Brain microvascular endothelial cell (primary cell): Measurements from ENCODE around the gene KLHDC4.

Experiments
- DNase-seq: peaks from one replicate; pipeline ENCODE4 v3.0.0-alpha.2; 2020
- H3K27ac ChIP-seq: fragments of 250-450 bp; sonication (Bioruptor Pico); 2 replicates; pipeline ENCODE4 v1.5.1; 2020; ENCODE audit warnings: mild to moderate bottlenecking, moderate library complexity
- H3K27me3 ChIP-seq: fragments of 250-450 bp; sonication (Bioruptor Pico); replicated peaks from 2 replicates; pipeline ENCODE4 v1.5.1; 2020; ENCODE audit warnings: mild to moderate bottlenecking
- H3K36me3 ChIP-seq: fragments of 250-450 bp; sonication (Bioruptor Pico); replicated peaks from 2 replicates; pipeline ENCODE4 v1.5.1; 2020; ENCODE audit warnings: mild to moderate bottlenecking
- H3K4me3 ChIP-seq: 2 replicates; pipeline ENCODE4 v1.5.1; 2011; ENCODE audit warnings: low read depth, mild to moderate bottlenecking, control low read depth, low read length, moderate library complexity
- in situ Hi-C: cut with HindIII; loops from 2 replicates; pipeline ENCODE4 v1.10.0; 2017; ENCODE audit warnings: low sequenced_read_pairs, low pct_ligation_motif_present
- TF ChIP-seq, protein P1 (sequence below): IDR thresholded peaks from 2 replicates; pipeline ENCODE4 v1.5.1; 2011; ENCODE audit warnings: low read depth, mild to moderate bottlenecking, moderate library complexity, low read length, control low read depth, inconsistent platforms; ENCODE audit errors: missing control alignments

The KLHDC4 gene

DNA sequence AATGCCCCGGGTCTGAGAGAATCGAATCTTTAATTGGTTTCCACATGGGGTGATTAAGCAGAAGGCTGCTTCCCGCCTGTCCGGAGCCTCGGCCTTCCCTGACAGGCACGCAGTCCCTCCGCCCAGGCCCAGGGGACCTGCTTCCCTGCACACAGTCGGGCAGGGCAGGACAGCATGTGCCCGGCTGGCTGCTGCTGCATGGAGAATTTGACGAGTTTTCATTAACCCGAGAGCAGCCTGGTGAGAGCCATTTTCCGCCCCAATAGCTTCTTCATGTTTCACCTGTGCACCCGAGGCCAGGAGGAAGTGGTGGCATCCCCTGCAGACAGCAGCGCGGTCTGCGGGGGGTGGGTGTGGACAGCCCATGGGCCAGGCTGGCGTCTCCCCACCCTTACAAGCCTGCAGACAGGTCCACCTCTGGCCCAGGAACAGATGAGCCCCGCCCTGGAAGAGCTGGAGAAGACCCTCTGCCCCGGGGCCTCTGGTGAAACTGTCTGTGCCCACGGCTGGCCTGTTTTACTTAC is 67.0 kb downstream of the KLHDC4 start:
- H3K27me3 ChIP-seq: no peaks in the 10 kb centered on the region
- no peak for DNase-seq
- H3K27ac ChIP-seq: no peak overlapping the region
- H3K4me3 ChIP-seq: no peak overlapping the region
- TF ChIP-seq, protein P1, sequence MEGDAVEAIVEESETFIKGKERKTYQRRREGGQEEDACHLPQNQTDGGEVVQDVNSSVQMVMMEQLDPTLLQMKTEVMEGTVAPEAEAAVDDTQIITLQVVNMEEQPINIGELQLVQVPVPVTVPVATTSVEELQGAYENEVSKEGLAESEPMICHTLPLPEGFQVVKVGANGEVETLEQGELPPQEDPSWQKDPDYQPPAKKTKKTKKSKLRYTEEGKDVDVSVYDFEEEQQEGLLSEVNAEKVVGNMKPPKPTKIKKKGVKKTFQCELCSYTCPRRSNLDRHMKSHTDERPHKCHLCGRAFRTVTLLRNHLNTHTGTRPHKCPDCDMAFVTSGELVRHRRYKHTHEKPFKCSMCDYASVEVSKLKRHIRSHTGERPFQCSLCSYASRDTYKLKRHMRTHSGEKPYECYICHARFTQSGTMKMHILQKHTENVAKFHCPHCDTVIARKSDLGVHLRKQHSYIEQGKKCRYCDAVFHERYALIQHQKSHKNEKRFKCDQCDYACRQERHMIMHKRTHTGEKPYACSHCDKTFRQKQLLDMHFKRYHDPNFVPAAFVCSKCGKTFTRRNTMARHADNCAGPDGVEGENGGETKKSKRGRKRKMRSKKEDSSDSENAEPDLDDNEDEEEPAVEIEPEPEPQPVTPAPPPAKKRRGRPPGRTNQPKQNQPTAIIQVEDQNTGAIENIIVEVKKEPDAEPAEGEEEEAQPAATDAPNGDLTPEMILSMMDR: no peak
- in situ Hi-C loops: no loop called here
- peaks cover 4% of the 10 kb centered on the region for H3K36me3 ChIP-seq

DNA sequence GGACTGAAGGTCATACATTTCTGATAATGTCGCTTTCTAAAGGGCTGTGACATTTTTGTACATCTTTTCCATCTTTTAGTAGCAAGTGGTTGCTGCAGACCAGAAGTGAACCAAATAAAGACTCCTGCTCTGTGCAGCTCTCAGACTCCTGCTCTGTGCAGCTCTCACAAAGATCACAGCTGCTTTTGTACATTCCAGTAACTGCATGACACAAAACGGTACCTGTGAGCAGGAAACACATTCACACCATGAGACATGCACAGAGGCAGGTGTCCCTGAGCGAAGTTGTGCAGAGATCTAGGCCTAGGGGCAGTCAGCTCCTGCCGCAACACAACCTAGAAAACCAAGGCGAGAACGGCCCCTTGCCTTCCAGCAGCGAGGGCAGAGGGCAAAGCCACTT is 67.5 kb downstream of the KLHDC4 start:
- peaks cover 4% of the 10 kb centered on the region for H3K36me3 ChIP-seq
- DNase-seq: no peak
- H3K4me3 ChIP-seq: no peak overlapping the region
- TF ChIP-seq, protein P1: no peak
- H3K27me3 ChIP-seq: no peaks in the 10 kb centered on the region
- in situ Hi-C loops: no loop called here
- H3K27ac ChIP-seq: no peak overlapping the region

DNA sequence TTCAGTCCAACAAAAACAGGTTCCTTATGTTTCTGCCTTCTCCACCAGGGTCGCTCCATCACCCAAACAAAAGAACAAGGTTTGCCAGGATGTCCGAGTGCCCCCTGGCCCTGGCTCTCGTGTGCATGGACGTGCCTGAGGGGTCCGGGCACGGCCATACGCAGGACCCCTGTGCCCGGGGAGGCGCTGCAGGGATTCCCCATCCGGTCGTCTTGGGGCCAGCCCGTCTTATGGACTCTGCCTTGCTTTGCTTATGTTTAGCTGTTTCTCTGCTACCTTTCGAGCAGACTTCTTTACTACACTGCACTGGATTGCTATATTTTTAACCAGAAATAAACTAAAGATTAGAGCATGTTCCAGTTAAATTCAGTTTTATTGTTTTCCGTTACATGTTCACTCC is 68.0 kb downstream of the KLHDC4 start:
- in situ Hi-C loops: no loop called here
- Histone ChIP-seq H3K4me3 (no peak overlapping the region), H3K36me3 (no peaks in the 10 kb centered on the region), H3K27ac (no peak overlapping the region), H3K27me3 (no peaks in the 10 kb centered on the region)
- no peak for DNase-seq
- TF ChIP-seq, protein P1: no peak

DNA sequence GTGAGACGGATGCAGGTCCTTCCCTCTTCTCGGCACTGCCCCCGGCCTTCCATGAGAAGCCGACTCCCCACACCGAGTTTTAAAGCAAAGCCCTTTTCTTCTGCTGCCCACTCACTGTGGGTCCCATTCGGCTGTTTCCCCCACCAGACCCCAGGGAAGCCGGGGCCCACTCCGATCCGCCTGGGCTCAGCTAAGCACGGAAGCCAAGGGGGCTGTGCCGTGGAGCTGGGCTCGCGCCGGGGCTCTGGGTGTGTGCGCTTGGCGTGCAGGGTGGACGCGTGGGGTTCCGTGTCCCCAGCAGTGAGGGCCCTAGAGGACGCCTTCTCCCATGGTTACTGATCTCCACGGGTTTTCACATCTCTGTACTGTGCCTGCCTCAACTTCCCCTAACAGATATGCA is 68.5 kb downstream of the KLHDC4 start:
- H3K36me3 ChIP-seq: no peaks in the 10 kb centered on the region
- in situ Hi-C loops: no loop called here
- H3K4me3 ChIP-seq: no peak overlapping the region
- no peaks in the 10 kb centered on the region for H3K27me3 ChIP-seq
- TF ChIP-seq, protein P1: no peak
- no peak for DNase-seq
- H3K27ac ChIP-seq: no peak overlapping the region

DNA sequence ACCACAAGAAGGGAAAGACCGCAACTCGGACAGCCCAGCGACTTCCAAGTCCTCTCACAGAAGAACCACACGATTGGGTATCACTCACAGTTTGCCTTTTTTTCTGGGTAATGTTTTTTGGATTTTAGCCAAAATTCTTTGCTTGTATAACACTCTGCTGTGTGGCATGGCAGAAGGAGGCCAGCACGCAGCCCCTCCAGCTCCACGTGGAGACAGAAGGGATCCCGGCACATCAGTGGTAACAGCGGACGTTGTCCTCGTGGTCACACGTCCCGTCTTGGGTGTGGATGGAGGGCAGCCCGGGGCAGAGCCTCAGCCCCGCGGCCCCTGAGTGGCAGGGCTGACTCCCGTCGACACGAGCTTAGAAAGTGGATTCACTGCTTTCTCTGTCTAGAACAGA is 69.1 kb downstream of the KLHDC4 start:
- in situ Hi-C loops: no loop called here
- no peak for DNase-seq

GRCh38 chr16:87695534-87695933 is 70.3 kb downstream of the KLHDC4 start:
- Histone ChIP-seq H3K27me3 (peaks cover 2% of the 10 kb centered on the region), H3K36me3 (no peaks in the 10 kb centered on the region), H3K4me3 (no peak overlapping the region), H3K27ac (no peak overlapping the region)
- no peak for DNase-seq
- TF ChIP-seq, protein P1: no peak
- in situ Hi-C loops: no loop called here

More for the DNA sequence above, 69.1 kb downstream of the KLHDC4 start:
- Histone ChIP-seq H3K4me3 (no peak overlapping the region), H3K36me3 (no peaks in the 10 kb centered on the region), H3K27ac (no peak overlapping the region), H3K27me3 (peaks cover 2% of the 10 kb centered on the region)
- TF ChIP-seq, protein P1: no peak
